ENCODE data around the gene ZNF384. TPM values are rescaled to one million over a fixed set of nuclear protein-coding genes. Genes with fewer than 3 reads are reported as not detected.

ZNF384 gene
- total RNA-seq, 1 donor from 2014 or later, result 50.6 TPM

DNA sequence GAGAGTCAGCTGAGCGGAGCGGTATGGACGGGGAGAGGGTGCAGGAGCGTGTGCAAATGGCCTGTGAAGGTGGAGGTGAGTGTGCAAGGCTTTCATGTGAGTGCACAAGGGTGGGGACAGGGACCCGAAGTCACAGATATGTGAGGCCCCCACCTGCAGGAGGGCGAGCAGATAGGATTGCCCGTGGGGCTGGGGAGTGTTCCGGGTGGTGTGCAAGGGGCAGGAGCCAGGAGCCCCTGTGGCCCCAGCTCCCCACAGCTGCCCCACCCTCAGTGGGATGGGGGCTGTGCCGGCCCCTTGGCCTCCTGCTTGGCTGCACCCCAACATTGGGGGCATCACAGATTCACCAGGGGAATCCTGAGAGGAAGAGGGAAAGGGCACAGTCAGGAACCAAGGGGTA lies 5.5 kb upstream of the ZNF384 start:
- H4K20me1 ChIP-seq (ENCODE audit: insufficient read depth, low read length), result no peaks in the 10 kb centered on the region
- no peaks in the 10 kb centered on the region for H3K9me3 ChIP-seq (ENCODE audit: insufficient read depth, low read depth, low read length)
- H3K4me1 Mint-ChIP-seq (ENCODE audit: low read depth, unreplicated experiment), result peaks cover 34% of the 10 kb centered on the region
- H3K36me3 ChIP-seq (ENCODE audit: insufficient read depth, low read length), result no peaks in the 10 kb centered on the region
- H3K4me3 Mint-ChIP-seq (ENCODE audit: unreplicated experiment), result no peak overlapping the region
- H3K9ac ChIP-seq (ENCODE audit: low read length), result no peak overlapping the region
- peaks cover 8% of the 10 kb centered on the region for H3K79me2 ChIP-seq (ENCODE audit: insufficient read depth, low read length)
- no peak overlapping the region for H3K4me2 ChIP-seq (ENCODE audit: low read length)
- no peak overlapping the region for H3K27ac ChIP-seq (ENCODE audit: low read depth, low read length)
- no peak for DNase-seq (ENCODE audit: low read depth)
- H3K4me1 ChIP-seq (ENCODE audit: insufficient read depth, low read length), result peaks cover 6% of the 10 kb centered on the region
- TF ChIP-seq, protein P1, sequence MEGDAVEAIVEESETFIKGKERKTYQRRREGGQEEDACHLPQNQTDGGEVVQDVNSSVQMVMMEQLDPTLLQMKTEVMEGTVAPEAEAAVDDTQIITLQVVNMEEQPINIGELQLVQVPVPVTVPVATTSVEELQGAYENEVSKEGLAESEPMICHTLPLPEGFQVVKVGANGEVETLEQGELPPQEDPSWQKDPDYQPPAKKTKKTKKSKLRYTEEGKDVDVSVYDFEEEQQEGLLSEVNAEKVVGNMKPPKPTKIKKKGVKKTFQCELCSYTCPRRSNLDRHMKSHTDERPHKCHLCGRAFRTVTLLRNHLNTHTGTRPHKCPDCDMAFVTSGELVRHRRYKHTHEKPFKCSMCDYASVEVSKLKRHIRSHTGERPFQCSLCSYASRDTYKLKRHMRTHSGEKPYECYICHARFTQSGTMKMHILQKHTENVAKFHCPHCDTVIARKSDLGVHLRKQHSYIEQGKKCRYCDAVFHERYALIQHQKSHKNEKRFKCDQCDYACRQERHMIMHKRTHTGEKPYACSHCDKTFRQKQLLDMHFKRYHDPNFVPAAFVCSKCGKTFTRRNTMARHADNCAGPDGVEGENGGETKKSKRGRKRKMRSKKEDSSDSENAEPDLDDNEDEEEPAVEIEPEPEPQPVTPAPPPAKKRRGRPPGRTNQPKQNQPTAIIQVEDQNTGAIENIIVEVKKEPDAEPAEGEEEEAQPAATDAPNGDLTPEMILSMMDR (IDR thresholded peaks at IDR 0.05; ENCODE audit: insufficient read depth, low read depth, low read length), result no peak
- TF ChIP-seq EZH2 (IDR thresholded peaks at IDR 0.05; ENCODE audit: insufficient read depth, low read length), result no peak
- H3K4me3 ChIP-seq (ENCODE audit: insufficient read depth, low read depth, low read length), result no peak overlapping the region
- peaks cover 10% of the 10 kb centered on the region for H3K27me3 ChIP-seq (ENCODE audit: insufficient read depth, low read length)
- FAIRE-seq, result no peak
- H2AFZ ChIP-seq (ENCODE audit: low read depth, low read length), result no peak overlapping the region
- H3K36me3 Mint-ChIP-seq (ENCODE audit: low read depth, unreplicated experiment), result peaks cover 6% of the 10 kb centered on the region
- H3K27me3 Mint-ChIP-seq (ENCODE audit: low read depth, unreplicated experiment), result peaks cover 5% of the 10 kb centered on the region
- no peaks in the 10 kb centered on the region for H3K9me3 Mint-ChIP-seq (ENCODE audit: unreplicated experiment)
- H3K27ac Mint-ChIP-seq (ENCODE audit: unreplicated experiment), result no peak overlapping the region

DNA sequence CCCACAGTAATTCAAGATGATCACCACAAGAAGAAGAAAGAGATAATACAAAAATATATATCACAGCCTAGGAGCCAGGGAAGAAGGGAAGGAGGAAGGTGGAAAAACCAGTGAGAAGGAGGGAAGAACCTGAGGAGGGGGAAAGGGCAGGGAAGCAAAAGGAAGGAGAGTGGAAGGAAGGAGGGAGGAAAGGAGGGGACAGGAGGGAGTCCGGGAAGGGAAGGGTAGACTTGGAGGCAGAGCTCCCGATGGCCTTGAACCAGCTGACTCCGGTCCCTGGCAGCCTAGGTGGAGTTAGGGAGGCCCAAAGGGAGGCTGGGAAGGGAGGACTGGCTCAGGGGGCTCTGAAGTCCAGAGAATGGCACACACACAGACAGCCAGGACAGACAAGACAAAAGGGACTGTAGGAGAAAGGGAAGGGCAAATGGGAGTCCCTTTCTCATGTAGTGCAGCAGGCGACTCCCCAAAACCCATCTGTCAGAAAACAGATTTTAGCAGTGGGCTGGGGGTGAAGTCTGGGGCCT lies 4.7 kb upstream of the ZNF384 start:
- H3K27ac Mint-ChIP-seq (ENCODE audit: unreplicated experiment), result no peak overlapping the region
- Histone ChIP-seq H3K79me2 (ENCODE audit: insufficient read depth, low read length) (peaks cover 13% of the 10 kb centered on the region), H3K36me3 (ENCODE audit: insufficient read depth, low read length) (no peaks in the 10 kb centered on the region), H3K4me1 (ENCODE audit: insufficient read depth, low read length) (peaks cover 6% of the 10 kb centered on the region), H2AFZ (ENCODE audit: low read depth, low read length) (no peak overlapping the region), H3K9ac (ENCODE audit: low read length) (no peak overlapping the region), H4K20me1 (ENCODE audit: insufficient read depth, low read length) (no peaks in the 10 kb centered on the region), H3K4me2 (ENCODE audit: low read length) (no peak overlapping the region), H3K9me3 (ENCODE audit: insufficient read depth, low read depth, low read length) (no peaks in the 10 kb centered on the region), H3K27ac (ENCODE audit: low read depth, low read length) (no peak overlapping the region), H3K27me3 (ENCODE audit: insufficient read depth, low read length) (peaks cover 3% of the 10 kb centered on the region), H3K4me3 (ENCODE audit: insufficient read depth, low read depth, low read length) (no peak overlapping the region)
- no peak for FAIRE-seq
- H3K4me1 Mint-ChIP-seq (ENCODE audit: low read depth, unreplicated experiment), result peaks cover 34% of the 10 kb centered on the region
- H3K27me3 Mint-ChIP-seq (ENCODE audit: low read depth, unreplicated experiment), result peaks cover 4% of the 10 kb centered on the region
- TF ChIP-seq, protein P1 (IDR thresholded peaks at IDR 0.05; ENCODE audit: insufficient read depth, low read depth, low read length), result no peak
- no peak for TF ChIP-seq EZH2 (IDR thresholded peaks at IDR 0.05; ENCODE audit: insufficient read depth, low read length)
- DNase-seq (ENCODE audit: low read depth), result no peak
- H3K36me3 Mint-ChIP-seq (ENCODE audit: low read depth, unreplicated experiment), result peaks cover 6% of the 10 kb centered on the region
- H3K4me3 Mint-ChIP-seq (ENCODE audit: unreplicated experiment), result no peak overlapping the region
- no peaks in the 10 kb centered on the region for H3K9me3 Mint-ChIP-seq (ENCODE audit: unreplicated experiment)

GRCh38 chr12:6692888-6693287 lies 3.7 kb upstream of the ZNF384 start:
- no peak for FAIRE-seq
- H3K4me3 ChIP-seq (ENCODE audit: insufficient read depth, low read depth, low read length), result no peak overlapping the region
- no peak overlapping the region for H3K27ac ChIP-seq (ENCODE audit: low read depth, low read length)
- peaks cover 24% of the 10 kb centered on the region for H3K79me2 ChIP-seq (ENCODE audit: insufficient read depth, low read length)
- H3K36me3 ChIP-seq (ENCODE audit: insufficient read depth, low read length), result no peaks in the 10 kb centered on the region
- H3K4me1 ChIP-seq (ENCODE audit: insufficient read depth, low read length), result peaks cover 11% of the 10 kb centered on the region
- H2AFZ ChIP-seq (ENCODE audit: low read depth, low read length), result no peak overlapping the region
- H3K9me3 ChIP-seq (ENCODE audit: insufficient read depth, low read depth, low read length), result no peaks in the 10 kb centered on the region
- Mint-ChIP-seq H3K27me3 (ENCODE audit: low read depth, unreplicated experiment) (peaks cover 2% of the 10 kb centered on the region), H3K27ac (ENCODE audit: unreplicated experiment) (no peak overlapping the region), H3K4me3 (ENCODE audit: unreplicated experiment) (no peak overlapping the region), H3K36me3 (ENCODE audit: low read depth, unreplicated experiment) (peaks cover 6% of the 10 kb centered on the region), H3K9me3 (ENCODE audit: unreplicated experiment) (no peaks in the 10 kb centered on the region), H3K4me1 (ENCODE audit: low read depth, unreplicated experiment) (peaks cover 32% of the 10 kb centered on the region)
- no peak overlapping the region for H3K9ac ChIP-seq (ENCODE audit: low read length)
- H3K4me2 ChIP-seq (ENCODE audit: low read length), result no peak overlapping the region
- no peaks in the 10 kb centered on the region for H3K27me3 ChIP-seq (ENCODE audit: insufficient read depth, low read length)
- TF ChIP-seq, protein P1 (IDR thresholded peaks at IDR 0.05; ENCODE audit: insufficient read depth, low read depth, low read length), result no peak
- no peak for TF ChIP-seq EZH2 (IDR thresholded peaks at IDR 0.05; ENCODE audit: insufficient read depth, low read length)
- no peak for DNase-seq (ENCODE audit: low read depth)
- peaks cover 2% of the 10 kb centered on the region for H4K20me1 ChIP-seq (ENCODE audit: insufficient read depth, low read length)

All from astrocyte (in vitro differentiated cells and primary cell).